Stimulated activated CD4-positive, alpha-beta T cell treated with anti-CD3 and anti-CD28 coated beads, TNF-alpha, amount 100 ng/mL, for 48 hours (primary cell): Measurements from ENCODE around the gene PLEKHA5.

Experiments used
- DNase-seq, 3 donors: peaks; one replicate each; pipeline ENCODE4 v3.0.0-alpha.2; 2020; ENCODE audit warnings: low read depth in 3 of 3

Gene PLEKHA5

GRCh38 chr12:19127270-19127669 is 2.3 kb upstream of the PLEKHA5 start:
- no peak for DNase-seq

DNA sequence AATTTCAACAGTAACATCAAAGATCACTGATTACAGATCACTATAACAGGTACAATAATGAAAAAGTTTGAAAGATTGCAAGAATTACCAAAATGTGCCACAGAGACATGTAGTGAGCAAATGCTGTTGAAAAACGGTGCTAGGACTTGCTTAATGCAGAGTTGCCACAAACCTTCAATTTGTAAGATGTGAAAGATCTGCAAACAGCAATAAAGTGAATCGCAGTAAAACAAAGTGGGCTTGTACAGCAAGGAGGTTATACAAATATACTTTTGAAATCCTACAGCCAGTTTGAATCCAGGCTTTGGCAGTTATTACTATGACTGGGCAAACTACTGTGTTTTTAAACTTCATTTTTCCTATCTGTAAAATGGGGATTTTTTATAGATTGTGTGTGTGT is 1.0 kb upstream of the PLEKHA5 start:
- DNase-seq = no peak

- no peak for DNase-seq
These were observed 429 bp upstream of the PLEKHA5 start for GRCh38 chr12:19129122-19129485.

- peak in 1 of 3 donors; percentile 8 for DNase-seq
These were observed 891 bp downstream of the PLEKHA5 start for GRCh38 chr12:19130224-19131024.

DNA sequence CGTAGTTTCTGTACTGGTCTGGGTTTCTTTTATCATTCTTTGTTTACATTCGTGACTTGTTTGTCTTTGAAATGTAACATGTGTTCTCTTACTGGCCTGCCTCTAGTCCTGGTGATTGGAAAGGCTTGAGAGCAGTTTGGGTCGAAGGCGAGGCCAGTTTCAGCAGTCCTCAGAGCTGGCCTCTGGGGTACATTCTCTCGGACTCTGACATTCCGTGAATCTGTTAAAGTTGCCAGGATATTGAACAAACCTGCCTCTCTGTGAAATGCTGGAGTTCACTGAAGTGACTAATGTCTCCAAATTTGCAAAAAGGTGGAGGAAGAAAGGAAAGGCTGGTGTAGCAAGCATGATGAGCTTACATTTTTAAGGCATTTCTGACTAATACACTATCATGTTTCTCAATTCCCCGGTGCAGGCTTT is 1.5 kb downstream of the PLEKHA5 start:
- DNase-seq = no peak

- no peak for DNase-seq
These were observed 9.0 kb downstream of the PLEKHA5 start for GRCh38 chr12:19138551-19138950.

DNA sequence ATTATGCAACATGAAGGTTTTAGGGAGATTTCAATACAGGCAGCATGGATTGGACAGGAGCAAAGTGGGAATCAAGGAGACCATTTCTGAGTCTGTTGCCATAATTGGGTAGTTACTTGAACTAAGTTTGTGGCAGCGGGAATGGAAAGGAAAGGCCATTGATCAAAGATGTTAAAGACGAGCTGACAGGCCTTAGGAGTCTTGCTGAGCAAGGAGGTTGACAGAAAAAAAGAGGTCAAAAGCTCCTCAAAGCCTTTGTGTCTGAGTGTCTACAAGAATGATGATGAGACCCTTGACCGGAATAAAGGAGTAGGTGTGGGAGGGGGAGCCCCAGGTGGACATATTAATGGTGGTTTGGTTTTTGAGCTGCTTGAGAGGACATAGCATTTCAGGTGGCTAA is 9.4 kb downstream of the PLEKHA5 start:
- no peak for DNase-seq

GRCh38 chr12:19139615-19140194 is 10.2 kb downstream of the PLEKHA5 start:
- no peak for DNase-seq

- no peak for DNase-seq
These were observed 11.1 kb downstream of the PLEKHA5 start for GRCh38 chr12:19140381-19141236.

- DNase-seq = no peak
These were observed 13.0 kb downstream of the PLEKHA5 start for GRCh38 chr12:19142499-19142898.

DNA sequence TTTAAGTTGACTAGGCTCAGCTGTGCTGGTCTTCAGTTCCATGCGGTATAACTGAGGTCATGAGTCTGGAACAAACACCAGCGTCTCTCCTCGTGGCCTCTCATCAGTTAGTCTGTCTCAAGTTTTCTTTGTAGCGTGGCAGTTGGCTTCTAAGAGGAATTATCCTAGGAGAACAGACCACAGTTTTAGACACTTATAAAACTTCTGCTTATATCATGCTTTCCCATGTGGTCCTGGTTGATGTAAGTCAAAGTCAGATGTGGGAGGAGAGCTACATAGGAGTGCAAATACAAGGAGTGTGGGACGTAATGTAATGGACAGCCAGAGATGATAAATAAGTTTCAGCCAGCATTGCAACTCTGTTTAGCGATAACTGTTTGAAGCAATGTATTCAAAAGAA is 14.8 kb downstream of the PLEKHA5 start:
- DNase-seq = no peak

DNA sequence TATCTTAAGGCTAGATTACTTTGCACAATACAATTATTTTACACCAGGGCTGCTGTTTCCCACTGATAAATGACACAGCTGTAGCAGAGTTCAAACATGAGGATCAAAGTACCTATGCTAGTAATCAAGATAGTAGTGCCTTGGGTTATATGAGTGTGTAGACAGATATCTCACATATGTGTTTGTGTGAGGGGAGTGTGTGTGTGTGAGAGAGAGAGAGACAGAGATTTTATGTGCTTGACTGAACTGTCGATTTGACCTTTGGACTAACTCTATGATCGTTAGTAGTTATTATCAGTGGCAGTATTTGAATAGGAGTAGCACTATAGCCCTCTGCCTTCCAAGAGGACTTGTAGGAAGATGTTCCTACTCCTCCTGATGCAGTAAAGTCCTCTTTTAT is 15.5 kb downstream of the PLEKHA5 start:
- DNase-seq = no peak

- no peak for DNase-seq
These were observed 19.3 kb downstream of the PLEKHA5 start for GRCh38 chr12:19148860-19149259.

GRCh38 chr12:19150273-19150900 is 20.9 kb downstream of the PLEKHA5 start:
- no peak for DNase-seq

GRCh38 chr12:19151298-19151697 is 21.8 kb downstream of the PLEKHA5 start:
- DNase-seq = no peak

DNA sequence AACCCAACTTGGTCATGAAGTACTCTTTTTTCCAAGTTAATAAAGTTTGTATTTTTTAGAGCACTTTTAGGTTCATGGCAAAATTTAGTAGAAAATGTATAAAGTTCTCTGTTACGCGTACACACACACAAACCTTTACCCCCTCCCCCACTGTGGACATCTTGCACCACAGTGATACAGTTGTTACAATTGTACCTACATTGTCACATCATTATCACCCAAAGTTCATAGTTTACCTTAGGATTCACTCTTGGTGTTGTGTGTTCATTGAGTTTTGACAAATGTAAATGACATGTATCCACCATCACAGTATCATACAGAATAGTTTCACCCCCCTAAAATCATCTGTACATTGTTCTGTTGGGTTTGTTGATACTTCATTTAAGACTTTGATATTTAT is 23.9 kb downstream of the PLEKHA5 start:
- no peak for DNase-seq

GRCh38 chr12:19154686-19155085 is 25.2 kb downstream of the PLEKHA5 start:
- no peak for DNase-seq

DNA sequence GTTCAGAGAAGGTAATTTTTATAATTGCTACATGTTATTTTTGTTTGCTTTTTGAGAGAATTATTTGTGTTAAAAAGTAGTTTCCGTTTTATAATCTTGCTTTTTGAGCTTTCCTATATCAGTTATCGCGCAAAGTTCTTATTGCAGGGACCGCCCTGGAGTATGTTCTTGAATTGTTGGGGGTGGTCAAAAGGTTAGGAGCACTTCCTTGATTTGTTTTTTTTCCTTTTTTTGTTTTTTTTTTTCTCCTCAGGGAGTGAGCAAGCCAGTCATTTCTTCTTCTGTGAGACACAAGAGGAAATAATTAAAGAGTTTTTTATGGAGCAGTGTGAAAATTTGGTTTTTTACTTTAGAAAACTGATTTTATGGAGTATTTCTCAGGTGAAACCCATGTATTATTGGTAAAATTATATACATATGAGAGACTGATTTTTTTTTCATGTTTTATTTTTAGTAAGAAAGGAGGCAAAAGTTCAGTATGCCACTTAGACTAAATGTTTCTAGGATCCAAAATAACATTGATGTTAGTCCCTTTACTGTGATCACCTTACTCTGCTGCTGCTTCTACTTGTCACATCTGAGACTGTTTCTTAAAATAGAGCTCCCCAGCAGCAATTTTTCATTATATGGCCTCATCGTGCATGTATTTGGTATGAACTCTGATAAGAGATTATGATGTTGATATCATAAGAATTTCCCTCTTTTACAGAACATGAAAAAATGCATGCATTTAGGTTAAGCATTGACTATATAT is 26.6 kb downstream of the PLEKHA5 start:
- DNase-seq = no peak

DNA sequence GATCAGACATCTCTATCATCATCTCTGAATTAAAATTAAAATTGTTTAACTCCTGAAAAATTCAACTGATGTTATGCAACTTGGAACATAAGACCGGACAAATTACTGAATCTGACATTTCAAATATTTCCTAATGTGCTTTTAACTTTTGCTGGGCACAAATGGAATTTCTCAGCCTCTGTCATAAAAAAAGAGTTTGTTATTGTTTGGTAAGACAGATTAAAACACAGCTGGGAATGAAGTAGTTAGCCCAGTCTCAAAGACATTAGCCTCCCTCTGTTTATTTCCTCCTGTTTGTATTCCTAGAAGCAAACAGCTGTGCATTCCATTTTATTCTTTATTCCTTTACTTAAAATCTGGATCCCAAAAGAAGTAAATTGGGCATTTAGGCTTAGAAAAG is 29.4 kb downstream of the PLEKHA5 start:
- no peak for DNase-seq

GRCh38 chr12:19161216-19161615 is 31.7 kb downstream of the PLEKHA5 start:
- DNase-seq = no peak

DNA sequence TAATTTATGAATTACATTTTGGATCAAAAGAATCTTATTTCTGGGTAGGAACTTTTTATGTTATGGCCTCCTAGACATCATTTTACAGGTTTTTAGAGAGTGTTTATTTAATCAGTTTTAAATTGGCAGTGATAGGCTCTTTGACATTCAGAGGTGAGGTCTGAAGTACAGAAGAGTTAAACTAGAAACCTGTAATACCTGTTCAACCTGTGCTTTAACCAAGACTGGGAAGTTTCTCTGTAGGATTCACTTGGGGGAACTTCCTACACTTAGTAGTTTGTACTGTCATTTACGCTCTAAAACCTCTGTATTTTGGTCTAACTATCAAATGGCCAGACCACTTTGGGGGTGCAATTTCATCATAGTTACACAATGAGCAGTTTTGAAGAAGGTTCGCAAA is 35.9 kb downstream of the PLEKHA5 start:
- no peak for DNase-seq

DNA sequence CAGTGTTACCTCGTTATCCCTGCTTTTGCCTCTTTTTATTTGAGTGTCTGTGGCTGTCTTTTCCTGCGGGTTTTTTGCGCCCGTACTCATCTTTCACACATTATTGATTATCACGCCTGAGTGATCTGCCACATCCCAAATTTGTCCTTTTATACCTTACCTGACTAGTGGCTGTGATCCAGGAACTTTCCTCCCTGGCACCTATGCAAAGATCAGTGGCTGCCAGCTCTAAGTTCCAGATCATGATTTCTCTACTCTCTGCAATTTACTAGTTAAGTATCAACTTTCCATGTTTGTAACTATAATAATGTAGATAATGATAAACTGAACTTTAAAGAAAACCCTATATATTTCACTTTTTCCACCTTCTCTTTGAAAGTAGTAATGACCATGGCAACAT is 36.9 kb downstream of the PLEKHA5 start:
- no peak for DNase-seq
